GM23338 (cell line): ENCODE data around the gene BTK. TPM values are rescaled to one million over a fixed set of nuclear protein-coding genes. Genes with fewer than 3 reads are reported as not detected.

Experiments
- ATAC-seq: fragments of 200-7000 bp; cut with Tn5 transposase; 3 replicates; pipeline ENCODE4 v1.9.1; 2020
- DNase-seq: peaks from one replicate; pipeline ENCODE4 v3.0.0-alpha.2; 2015; ENCODE audit warnings: low spot score
- H2AFZ ChIP-seq: fragments of 200-600 bp; sonication (generic); 2 replicates; pipeline ENCODE4 v1.8.0; 2016; ENCODE audit warnings: antibody characterized with exemption, mild to moderate bottlenecking, moderate library complexity
- H3F3A ChIP-seq: fragments of 200-600 bp; sonication (generic); replicated peaks from 2 replicates; pipeline ENCODE4 v1.8.0; 2017; ENCODE audit warnings: antibody characterized with exemption, mixed run types, low read depth
- H3K27ac ChIP-seq: fragments of 200-600 bp; sonication (generic); 2 replicates; pipeline ENCODE4 v1.6.1; 2016; ENCODE audit warnings: low read depth
- H3K27me3 ChIP-seq: fragments of 200-600 bp; sonication (generic); 2 replicates; pipeline ENCODE4 v1.8.0; 2016; ENCODE audit warnings: mild to moderate bottlenecking, mixed run types, moderate library complexity; ENCODE audit not compliant: insufficient read depth
- H3K36me3 ChIP-seq: fragments of 200-600 bp; sonication (generic); 2 replicates; pipeline ENCODE4 v1.8.0; 2016; ENCODE audit warnings: mild to moderate bottlenecking; ENCODE audit not compliant: insufficient read depth
- H3K4me1 ChIP-seq: fragments of 200-600 bp; sonication (generic); 2 replicates; pipeline ENCODE4 v1.8.0; 2016; ENCODE audit warnings: mild to moderate bottlenecking, moderate library complexity; ENCODE audit not compliant: insufficient read depth
- H3K4me2 ChIP-seq: fragments of 200-600 bp; sonication (generic); 2 replicates; pipeline ENCODE4 v1.7.1; 2017; ENCODE audit warnings: mixed run types
- H3K4me3 ChIP-seq: fragments of 200-600 bp; sonication (generic); 2 replicates; pipeline ENCODE4 v1.6.1; 2016; ENCODE audit warnings: mixed run types
- H3K79me2 ChIP-seq: fragments of 200-600 bp; sonication (generic); replicated peaks from 2 replicates; pipeline ENCODE4 v1.8.0; 2017; ENCODE audit warnings: mild to moderate bottlenecking; ENCODE audit not compliant: insufficient read depth
- H3K9me2 ChIP-seq: fragments of 200-600 bp; sonication (generic); 2 replicates; pipeline ENCODE4 v1.8.0; 2017; ENCODE audit not compliant: insufficient read depth
- H4K20me1 ChIP-seq: fragments of 200-600 bp; sonication (generic); replicated peaks from 2 replicates; pipeline ENCODE4 v1.8.0; 2017; ENCODE audit warnings: mild to moderate bottlenecking; ENCODE audit not compliant: insufficient read depth
- H3K27ac Mint-ChIP-seq: 2 replicates; pipeline ENCODE4 v1.8.0; 2020; ENCODE audit warnings: inconsistent platforms, mild to moderate bottlenecking, moderate library complexity, mixed read lengths
- H3K27me3 Mint-ChIP-seq: 3 replicates; pipeline ENCODE4 v1.8.0; 2022; ENCODE audit warnings: low read depth, mild to moderate bottlenecking, moderate library complexity, mixed read lengths, inconsistent platforms; ENCODE audit not compliant: insufficient read depth, poor library complexity
- H3K36me3 Mint-ChIP-seq: 3 replicates; pipeline ENCODE4 v1.8.0; 2021; ENCODE audit warnings: low read depth, mild to moderate bottlenecking, inconsistent platforms, moderate library complexity, mixed read lengths
- H3K4me1 Mint-ChIP-seq: 3 replicates; pipeline ENCODE4 v1.8.0; 2020; ENCODE audit warnings: mild to moderate bottlenecking, inconsistent platforms, mixed read lengths
- H3K4me3 Mint-ChIP-seq: 3 replicates; pipeline ENCODE4 v1.8.0; 2021; ENCODE audit warnings: moderate library complexity, mild to moderate bottlenecking, inconsistent platforms, mixed read lengths
- H3K9me3 Mint-ChIP-seq: 3 replicates; pipeline ENCODE4 v1.8.0; 2020; ENCODE audit warnings: moderate library complexity, mild to moderate bottlenecking, inconsistent platforms, mixed read lengths
- CREB1 ChIP-seq: fragments of 250-450 bp; sonication (Bioruptor Pico); IDR thresholded peaks from 2 replicates; pipeline ENCODE4 v1.5.0; 2020; ENCODE audit warnings: low read depth, mild to moderate bottlenecking, moderate library complexity
- ETS1 ChIP-seq: IDR thresholded peaks from 2 replicates; pipeline ENCODE4 v1.6.1; 2016; ENCODE audit warnings: antibody characterized with exemption
- NANOG ChIP-seq: IDR thresholded peaks from 2 replicates; pipeline ENCODE4 v1.6.1; 2016; ENCODE audit warnings: antibody characterized with exemption, borderline replicate concordance
- ZNF114 ChIP-seq: fragments of 250-450 bp; sonication (Bioruptor Pico); IDR thresholded peaks from 2 replicates; pipeline ENCODE4 v1.5.0; 2020; ENCODE audit warnings: mild to moderate bottlenecking, moderate library complexity
- ZNF331 ChIP-seq: fragments of 250-450 bp; sonication (Bioruptor Pico); IDR thresholded peaks from 2 replicates; pipeline ENCODE4 v1.5.0; 2020; ENCODE audit warnings: low read depth, mild to moderate bottlenecking, moderate library complexity
- ZNF462 ChIP-seq: fragments of 250-450 bp; sonication (Bioruptor Pico); IDR thresholded peaks from 2 replicates; pipeline ENCODE4 v1.5.0; 2020; ENCODE audit warnings: mild to moderate bottlenecking, moderate library complexity
- polyA plus RNA-seq: library from polyadenylated mRNA; unstranded; fragments of >200 nt; fragmentation: Nextera tagmentation; extraction: Ambion mirVana; gene quantifications from 2 replicates; pipeline ENCODE4 v1.2.1, GENCODE V29; 2016
- total RNA-seq: library from RNA; depleted of rRNA; stranded (reverse); fragments of >200 nt; shearing (Covaris generic); gene quantifications from 2 replicates; pipeline ENCODE4 v1.2.3, GENCODE V29; 2014

BTK gene
- total and polyA plus RNA-seq, 2 experiments from 2014 or later: 0.19 to 0.31 TPM

GRCh38 chrX:101398694-101399093 lies 12.7 kb upstream of the BTK start:
- no peak overlapping the region for H3K27ac Mint-ChIP-seq
- no peak for ATAC-seq

GRCh38 chrX:101397779-101398178 lies 11.8 kb upstream of the BTK start:
- H3K4me1 Mint-ChIP-seq: no peaks in the 10 kb centered on the region
- Histone ChIP-seq H3K36me3 (peaks cover 20% of the 10 kb centered on the region; the same call in 1 of the 2 replicates), H3K79me2 (0 out of 2 replicates have a peak, but pooled peaks cover 9% of the 10 kb centered on the region), H2AFZ (no peak overlapping the region), H3K4me1 (no peaks in the 10 kb centered on the region), H3K27me3 (no peaks in the 10 kb centered on the region), H4K20me1 (no peaks in the 10 kb centered on the region; the same call in 1 of the 2 replicates), H3K9me2 (no peaks in the 10 kb centered on the region), H3K4me3 (no peak overlapping the region), H3K27ac (peak overlapping the region; percentile 81), H3F3A (peaks cover 20% of the 10 kb centered on the region), H3K4me2 (no peak overlapping the region)
- no peak overlapping the region; the same call in 1 of the 2 replicates for H3K27ac Mint-ChIP-seq
- no peak for TF ChIP-seq ZNF331 (CRISPR knock-in tag)
- TF ChIP-seq ZNF462 (CRISPR knock-in tag): no peak
- TF ChIP-seq ZNF114 (CRISPR knock-in tag): no peak
- no peak for TF ChIP-seq NANOG
- TF ChIP-seq ETS1: no peak
- no peak overlapping the region for H3K4me3 Mint-ChIP-seq
- H3K27me3 Mint-ChIP-seq: peaks cover 4% of the 10 kb centered on the region
- ATAC-seq (peak; percentile 69), DNase-seq (peak; percentile 21)
- no peaks in the 10 kb centered on the region for H3K9me3 Mint-ChIP-seq
- H3K36me3 Mint-ChIP-seq: peaks cover 60% of the 10 kb centered on the region

More at GRCh38 chrX:101398694-101399093, 12.7 kb upstream of the BTK start:
- Mint-ChIP-seq H3K4me1 (no peaks in the 10 kb centered on the region), H3K9me3 (no peaks in the 10 kb centered on the region), H3K4me3 (no peak overlapping the region), H3K27me3 (peaks cover 1% of the 10 kb centered on the region), H3K36me3 (peaks cover 56% of the 10 kb centered on the region)
- no peak overlapping the region for H3K4me3 ChIP-seq
- H3K4me2 ChIP-seq: no peak overlapping the region
- H4K20me1 ChIP-seq: no peaks in the 10 kb centered on the region; the same call in 1 of the 2 replicates
- H3K79me2 ChIP-seq: 0 out of 2 replicates have a peak, but pooled peaks cover 3% of the 10 kb centered on the region
- no peak overlapping the region for H3K27ac ChIP-seq
- no peaks in the 10 kb centered on the region for H3K27me3 ChIP-seq
- H2AFZ ChIP-seq: no peak overlapping the region
- no peaks in the 10 kb centered on the region for H3K4me1 ChIP-seq
- peaks cover 13% of the 10 kb centered on the region; the same call in 1 of the 2 replicates for H3K36me3 ChIP-seq
- no peaks in the 10 kb centered on the region for H3K9me2 ChIP-seq
- no peak for TF ChIP-seq ZNF331 (CRISPR knock-in tag)
- TF ChIP-seq CREB1 (CRISPR knock-in tag): no peak
- H3F3A ChIP-seq: peaks cover 15% of the 10 kb centered on the region
- DNase-seq: no peak
